ENCODE measurements around the gene PBX1. TPM values are rescaled to one million over a fixed set of nuclear protein-coding genes. Genes with fewer than 3 reads are reported as not detected.

Gene PBX1
- total and polyA plus RNA-seq, 2 donors from 2014 or later: 14.9 to 91.5 TPM

GRCh38 chr1:164740000-164740526, 181.1 kb downstream of the PBX1 start:
- Histone ChIP-seq H3K27ac (ENCODE audit: low read depth in 2 of 2, low read length in 2 of 2) (no peak overlapping the region), H3K9me3 (ENCODE audit: control insufficient read depth in 2 of 3, insufficient read depth in 1 of 3, low read length in 3 of 3) (no peaks in the 10 kb centered on the region), H3K4me3 (ENCODE audit: low read length in 3 of 3) (no peak overlapping the region), H3K4me1 (ENCODE audit: control insufficient read depth in 2 of 3, insufficient read depth in 2 of 3, low read depth in 1 of 3, low read length in 3 of 3) (no peaks in the 10 kb centered on the region), H3K9ac (ENCODE audit: low read length in 3 of 3) (no peak overlapping the region), H3K27me3 (ENCODE audit: control insufficient read depth, insufficient read depth, low read length) (no peaks in the 10 kb centered on the region), H3K36me3 (ENCODE audit: control insufficient read depth in 2 of 3, insufficient read depth in 3 of 3, low read length in 3 of 3) (no peaks in the 10 kb centered on the region)
- FAIRE-seq (no peak), DNase-seq (no peak)
- intact Hi-C loops (cut with DNase I): no loop called here
- no peak for TF ChIP-seq CTCF (IDR thresholded peaks at IDR 0.05; ENCODE audit: borderline replicate concordance, extremely low read depth, insufficient read depth)

- DNase-seq (no peak), FAIRE-seq (no peak)
- Histone ChIP-seq H3K4me3 (ENCODE audit: low read length in 3 of 3) (no peak overlapping the region), H3K27me3 (ENCODE audit: control insufficient read depth, insufficient read depth, low read length) (no peaks in the 10 kb centered on the region), H3K27ac (ENCODE audit: low read depth in 2 of 2, low read length in 2 of 2) (no peak overlapping the region), H3K9ac (ENCODE audit: low read length in 3 of 3) (no peak overlapping the region), H3K36me3 (ENCODE audit: control insufficient read depth in 2 of 3, insufficient read depth in 3 of 3, low read length in 3 of 3) (no peaks in the 10 kb centered on the region), H3K9me3 (ENCODE audit: control insufficient read depth in 2 of 3, insufficient read depth in 1 of 3, low read length in 3 of 3) (no peaks in the 10 kb centered on the region), H3K4me1 (ENCODE audit: control insufficient read depth in 2 of 3, insufficient read depth in 2 of 3, low read depth in 1 of 3, low read length in 3 of 3) (peaks cover under 1 to 4% (median 2%) of the 10 kb centered on the region in 3 donors)
- intact Hi-C loops (cut with DNase I): no loop called here
- no peak for TF ChIP-seq CTCF (IDR thresholded peaks at IDR 0.05; ENCODE audit: borderline replicate concordance, extremely low read depth, insufficient read depth)
These were observed 183.8 kb downstream of the PBX1 start for GRCh38 chr1:164742745-164743144.

GRCh38 chr1:164743976-164744375, 185.0 kb downstream of the PBX1 start:
- H3K9me3 ChIP-seq (ENCODE audit: control insufficient read depth in 2 of 3, insufficient read depth in 1 of 3, low read length in 3 of 3): no peaks in the 10 kb centered on the region

More at GRCh38 chr1:164743976-164744375, 185.0 kb downstream of the PBX1 start:
- Histone ChIP-seq H3K4me1 (ENCODE audit: control insufficient read depth in 2 of 3, insufficient read depth in 2 of 3, low read depth in 1 of 3, low read length in 3 of 3) (peaks cover 3 to 12% (median 9%) of the 10 kb centered on the region in 3 donors), H3K9ac (ENCODE audit: low read length in 3 of 3) (no peak overlapping the region), H3K4me3 (ENCODE audit: low read length in 3 of 3) (no peak overlapping the region), H3K27me3 (ENCODE audit: control insufficient read depth, insufficient read depth, low read length) (no peaks in the 10 kb centered on the region), H3K27ac (ENCODE audit: low read depth in 2 of 2, low read length in 2 of 2) (no peak overlapping the region), H3K36me3 (ENCODE audit: control insufficient read depth in 2 of 3, insufficient read depth in 3 of 3, low read length in 3 of 3) (no peaks in the 10 kb centered on the region)
- FAIRE-seq (no peak), DNase-seq (no peak)
- TF ChIP-seq CTCF (IDR thresholded peaks at IDR 0.05; ENCODE audit: borderline replicate concordance, extremely low read depth, insufficient read depth): no peak
- intact Hi-C loops (cut with DNase I): no loop called here

Measured in kidney (tissue), 14 donors.